ENCODE measurements around the gene SAE1.
"Not testable (repeated sequence)": the region's sequence is repeated elsewhere in the genome, so short reads cannot be mapped to it uniquely, and the experiment has no call there.

SAE1 gene

GRCh38 chr19:47132194-47132852 is 1.7 kb downstream of the SAE1 start:
- Histone ChIP-seq H3K4me1 (ENCODE audit: insufficient read depth, low read length) (peaks cover 15% of the 10 kb centered on the region), H3K9me3 (ENCODE audit: control insufficient read depth, insufficient read depth, low read length) (no peaks in the 10 kb centered on the region), H3K9ac (ENCODE audit: low read depth, low read length) (peak overlapping the region; percentile 91; the same call in 1 of the 2 replicates), H3K36me3 (ENCODE audit: insufficient read depth, low read length) (peaks cover 17% of the 10 kb centered on the region)

GRCh38 chr19:47133021-47133471 is 2.4 kb downstream of the SAE1 start:
- Histone ChIP-seq H3K4me1 (ENCODE audit: insufficient read depth, low read length) (peaks cover 15% of the 10 kb centered on the region), H3K9me3 (ENCODE audit: control insufficient read depth, insufficient read depth, low read length) (no peaks in the 10 kb centered on the region), H3K36me3 (ENCODE audit: insufficient read depth, low read length) (peaks cover 17% of the 10 kb centered on the region), H3K9ac (ENCODE audit: low read depth, low read length) (no peak overlapping the region)

GRCh38 chr19:47134545-47134944 is 3.9 kb downstream of the SAE1 start:
- Histone ChIP-seq H3K9ac (ENCODE audit: low read depth, low read length) (peak overlapping the region; percentile 7; the same call in 1 of the 2 replicates), H3K4me1 (ENCODE audit: insufficient read depth, low read length) (peaks cover 15% of the 10 kb centered on the region), H3K36me3 (ENCODE audit: insufficient read depth, low read length) (peaks cover 17% of the 10 kb centered on the region), H3K9me3 (ENCODE audit: control insufficient read depth, insufficient read depth, low read length) (no peaks in the 10 kb centered on the region)

GRCh38 chr19:47135156-47135555 is 4.5 kb downstream of the SAE1 start:
- H3K9ac ChIP-seq (ENCODE audit: low read depth, low read length): no peak overlapping the region
- H3K36me3 ChIP-seq (ENCODE audit: insufficient read depth, low read length): peaks cover 17% of the 10 kb centered on the region
- H3K9me3 ChIP-seq (ENCODE audit: control insufficient read depth, insufficient read depth, low read length): no peaks in the 10 kb centered on the region
- H3K4me1 ChIP-seq (ENCODE audit: insufficient read depth, low read length): peaks cover 15% of the 10 kb centered on the region

- peaks cover 34% of the 10 kb centered on the region for H3K36me3 ChIP-seq (ENCODE audit: insufficient read depth, low read length)
- H3K9me3 ChIP-seq (ENCODE audit: control insufficient read depth, insufficient read depth, low read length); H3K4me1 ChIP-seq (ENCODE audit: insufficient read depth, low read length); H3K9ac ChIP-seq (ENCODE audit: low read depth, low read length): not testable (repeated sequence)
Observed at GRCh38 chr19:47141252-47141651, 10.6 kb downstream of the SAE1 start.

GRCh38 chr19:47141695-47142094 is 11.1 kb downstream of the SAE1 start:
- Histone ChIP-seq H3K4me1 (ENCODE audit: insufficient read depth, low read length) (peaks cover 6% of the 10 kb centered on the region), H3K36me3 (ENCODE audit: insufficient read depth, low read length) (peaks cover 37% of the 10 kb centered on the region), H3K9ac (ENCODE audit: low read depth, low read length) (no peak overlapping the region), H3K9me3 (ENCODE audit: control insufficient read depth, insufficient read depth, low read length) (no peaks in the 10 kb centered on the region)

GRCh38 chr19:47142779-47143178 is 12.1 kb downstream of the SAE1 start:
- no peaks in the 10 kb centered on the region for H3K9me3 ChIP-seq (ENCODE audit: control insufficient read depth, insufficient read depth, low read length)
- H3K9ac ChIP-seq (ENCODE audit: low read depth, low read length): no peak overlapping the region
- peaks cover 6% of the 10 kb centered on the region for H3K4me1 ChIP-seq (ENCODE audit: insufficient read depth, low read length)
- peaks cover 43% of the 10 kb centered on the region for H3K36me3 ChIP-seq (ENCODE audit: insufficient read depth, low read length)

GRCh38 chr19:47143322-47144073 is 12.9 kb downstream of the SAE1 start:
- H3K9ac ChIP-seq (ENCODE audit: low read depth, low read length): no peak overlapping the region
- H3K4me1 ChIP-seq (ENCODE audit: insufficient read depth, low read length): peaks cover 6% of the 10 kb centered on the region
- H3K36me3 ChIP-seq (ENCODE audit: insufficient read depth, low read length): peaks cover 49% of the 10 kb centered on the region
- H3K9me3 ChIP-seq (ENCODE audit: control insufficient read depth, insufficient read depth, low read length): no peaks in the 10 kb centered on the region

GRCh38 chr19:47144630-47145029 is 14.0 kb downstream of the SAE1 start:
- Histone ChIP-seq H3K36me3 (ENCODE audit: insufficient read depth, low read length) (peaks cover 49% of the 10 kb centered on the region), H3K9ac (ENCODE audit: low read depth, low read length) (no peak overlapping the region), H3K4me1 (ENCODE audit: insufficient read depth, low read length) (peaks cover 6% of the 10 kb centered on the region)

GRCh38 chr19:47145639-47146486 is 15.2 kb downstream of the SAE1 start:
- Histone ChIP-seq H3K36me3 (ENCODE audit: insufficient read depth, low read length) (peaks cover 58% of the 10 kb centered on the region), H3K4me1 (ENCODE audit: insufficient read depth, low read length) (peaks cover 6% of the 10 kb centered on the region), H3K9ac (ENCODE audit: low read depth, low read length) (no peak overlapping the region), H3K9me3 (ENCODE audit: control insufficient read depth, insufficient read depth, low read length) (no peaks in the 10 kb centered on the region)

More at GRCh38 chr19:47144630-47145029, 14.0 kb downstream of the SAE1 start:
- H3K9me3 ChIP-seq (ENCODE audit: control insufficient read depth, insufficient read depth, low read length): no peaks in the 10 kb centered on the region

- Histone ChIP-seq H3K9ac (ENCODE audit: low read depth, low read length) (no peak overlapping the region), H3K4me1 (ENCODE audit: insufficient read depth, low read length) (peaks cover 1% of the 10 kb centered on the region; the same call in 1 of the 2 replicates), H3K9me3 (ENCODE audit: control insufficient read depth, insufficient read depth, low read length) (no peaks in the 10 kb centered on the region), H3K36me3 (ENCODE audit: insufficient read depth, low read length) (peaks cover 66% of the 10 kb centered on the region)
Observed at GRCh38 chr19:47146920-47147319, 16.3 kb downstream of the SAE1 start.

- no peaks in the 10 kb centered on the region for H3K9me3 ChIP-seq (ENCODE audit: control insufficient read depth, insufficient read depth, low read length)
- peaks cover 5% of the 10 kb centered on the region for H3K4me1 ChIP-seq (ENCODE audit: insufficient read depth, low read length)
- peaks cover 51% of the 10 kb centered on the region for H3K36me3 ChIP-seq (ENCODE audit: insufficient read depth, low read length)
- H3K9ac ChIP-seq (ENCODE audit: low read depth, low read length): no peak overlapping the region
Observed at GRCh38 chr19:47151627-47152026, 21.0 kb downstream of the SAE1 start.

- Histone ChIP-seq H3K36me3 (ENCODE audit: insufficient read depth, low read length) (peaks cover 46% of the 10 kb centered on the region), H3K9me3 (ENCODE audit: control insufficient read depth, insufficient read depth, low read length) (no peaks in the 10 kb centered on the region), H3K9ac (ENCODE audit: low read depth, low read length) (no peak overlapping the region), H3K4me1 (ENCODE audit: insufficient read depth, low read length) (peaks cover 10% of the 10 kb centered on the region)
Observed at GRCh38 chr19:47152205-47152604, 21.6 kb downstream of the SAE1 start.

GRCh38 chr19:47152632-47153031 is 22.0 kb downstream of the SAE1 start:
- H3K9ac ChIP-seq (ENCODE audit: low read depth, low read length): no peak overlapping the region
- peaks cover 44% of the 10 kb centered on the region for H3K36me3 ChIP-seq (ENCODE audit: insufficient read depth, low read length)
- no peaks in the 10 kb centered on the region for H3K9me3 ChIP-seq (ENCODE audit: control insufficient read depth, insufficient read depth, low read length)
- peaks cover 10% of the 10 kb centered on the region for H3K4me1 ChIP-seq (ENCODE audit: insufficient read depth, low read length)
